ENCODE results near the gene LRRN1. TPM values are rescaled to one million over a fixed set of nuclear protein-coding genes. Genes with fewer than 3 reads are reported as not detected.

The LRRN1 gene
- polyA plus RNA-seq, 3 donors: 0.08 TPM; not detected in 2

DNA sequence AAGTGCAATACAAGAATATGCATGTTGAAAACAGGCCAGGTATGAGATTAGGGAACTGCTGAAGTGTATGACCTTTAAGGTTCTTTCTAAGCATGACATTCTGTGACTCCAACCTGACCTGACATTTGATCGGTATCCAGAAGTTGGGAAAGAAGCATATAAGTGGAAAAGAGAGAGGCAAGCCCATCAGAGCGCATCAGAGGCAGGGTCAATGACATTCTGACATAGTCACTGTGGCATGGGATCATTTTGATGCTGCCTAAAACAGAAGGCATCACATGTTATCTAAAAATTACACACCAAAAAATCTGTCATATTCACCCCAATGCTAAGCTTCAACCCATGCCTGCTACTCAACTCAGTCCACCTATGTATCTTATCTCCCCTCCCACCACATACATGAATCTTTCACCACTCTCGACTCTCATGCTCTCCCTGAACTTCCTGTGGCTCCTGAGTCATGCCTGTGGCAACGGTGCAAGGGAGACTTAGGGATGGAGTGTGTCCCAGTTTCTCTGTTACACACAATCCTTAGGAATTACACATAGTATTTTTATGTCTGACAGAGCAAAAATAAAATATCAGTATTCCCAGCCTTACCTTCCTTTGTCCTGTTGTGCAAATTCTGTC is 20.5 kb upstream of the LRRN1 start:
- Mint-ChIP-seq H3K27me3 (ENCODE audit: low read depth in 3 of 3) (peaks cover 0 to 3% (median 2%) of the 10 kb centered on the region in 3 donors), H3K4me3 (no peak overlapping the region), H3K4me1 (no peaks in the 10 kb centered on the region), H3K36me3 (no peaks in the 10 kb centered on the region), H3K27ac (no peak overlapping the region), H3K9me3 (peaks cover 8 to 18% (median 15%) of the 10 kb centered on the region in 7 donors)
- H2AFZ ChIP-seq (ENCODE audit: insufficient read depth, low read depth, low read length, poor library complexity, severe bottlenecking): no peak overlapping the region
- intact Hi-C loops (cut with micrococcal nuclease): no loop called here
- no peak overlapping the region for H3K9ac ChIP-seq (ENCODE audit: insufficient read depth, low read length, poor library complexity, severe bottlenecking)
- no peak for DNase-seq
- H3K4me3 ChIP-seq (replicated peaks in 1 of 3; ENCODE audit: low read depth in 2 of 3, low read length in 3 of 3): no peak overlapping the region
- no peak overlapping the region for H3K27ac ChIP-seq (ENCODE audit: low read depth in 1 of 2, low read length in 2 of 2)
- H4K20me1 ChIP-seq (ENCODE audit: insufficient read depth, low read length): no peaks in the 10 kb centered on the region
- peaks cover 4 to 10% of the 10 kb centered on the region in 2 donors for H3K9me3 ChIP-seq (replicated peaks in 1 of 2; ENCODE audit: control insufficient read depth in 1 of 2, insufficient read depth in 1 of 2, low read length in 2 of 2)
- no peaks in the 10 kb centered on the region for H3K4me1 ChIP-seq (ENCODE audit: control insufficient read depth in 1 of 2, insufficient read depth in 2 of 2, low read length in 2 of 2)
- H3K27me3 ChIP-seq (ENCODE audit: control insufficient read depth in 2 of 2, insufficient read depth in 2 of 2, low read length in 2 of 2): no peaks in the 10 kb centered on the region
- 40% methylated on average over 1 of the region's 4 CpGs for WGBS (ENCODE audit: insufficient coverage)
- H3K36me3 ChIP-seq (replicated peaks in 1 of 2; ENCODE audit: control insufficient read depth in 1 of 2, insufficient read depth in 2 of 2, low read length in 2 of 2): no peaks in the 10 kb centered on the region
- H3K79me2 ChIP-seq (ENCODE audit: insufficient read depth, low read length): no peaks in the 10 kb centered on the region
- TF ChIP-seq, protein P1, sequence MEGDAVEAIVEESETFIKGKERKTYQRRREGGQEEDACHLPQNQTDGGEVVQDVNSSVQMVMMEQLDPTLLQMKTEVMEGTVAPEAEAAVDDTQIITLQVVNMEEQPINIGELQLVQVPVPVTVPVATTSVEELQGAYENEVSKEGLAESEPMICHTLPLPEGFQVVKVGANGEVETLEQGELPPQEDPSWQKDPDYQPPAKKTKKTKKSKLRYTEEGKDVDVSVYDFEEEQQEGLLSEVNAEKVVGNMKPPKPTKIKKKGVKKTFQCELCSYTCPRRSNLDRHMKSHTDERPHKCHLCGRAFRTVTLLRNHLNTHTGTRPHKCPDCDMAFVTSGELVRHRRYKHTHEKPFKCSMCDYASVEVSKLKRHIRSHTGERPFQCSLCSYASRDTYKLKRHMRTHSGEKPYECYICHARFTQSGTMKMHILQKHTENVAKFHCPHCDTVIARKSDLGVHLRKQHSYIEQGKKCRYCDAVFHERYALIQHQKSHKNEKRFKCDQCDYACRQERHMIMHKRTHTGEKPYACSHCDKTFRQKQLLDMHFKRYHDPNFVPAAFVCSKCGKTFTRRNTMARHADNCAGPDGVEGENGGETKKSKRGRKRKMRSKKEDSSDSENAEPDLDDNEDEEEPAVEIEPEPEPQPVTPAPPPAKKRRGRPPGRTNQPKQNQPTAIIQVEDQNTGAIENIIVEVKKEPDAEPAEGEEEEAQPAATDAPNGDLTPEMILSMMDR (IDR thresholded peaks at IDR 0.05): no peak
- H3K4me2 ChIP-seq (replicated peaks; ENCODE audit: extremely low read depth, low read length, poor library complexity, severe bottlenecking): no peak overlapping the region

DNA sequence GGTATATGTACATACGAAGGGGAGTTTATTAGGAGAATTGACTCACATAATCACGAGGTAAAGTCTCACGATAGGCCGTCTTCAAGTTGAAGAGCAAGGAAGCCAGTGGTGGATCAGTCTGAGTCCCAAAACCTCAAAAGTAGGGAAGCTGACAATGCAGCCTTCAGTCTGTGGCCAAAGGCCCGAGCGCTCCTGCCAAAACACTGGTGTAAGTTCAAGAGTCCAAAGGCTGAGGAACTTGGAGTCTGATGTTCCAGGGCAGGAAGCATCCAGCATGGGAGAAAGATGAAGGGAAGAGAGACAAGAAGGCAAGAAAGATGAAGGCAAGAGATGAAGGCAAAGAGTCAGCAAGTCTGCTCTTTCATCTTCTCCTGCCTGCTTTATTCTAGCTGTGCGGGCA is 16.8 kb upstream of the LRRN1 start:
- Histone ChIP-seq H3K9ac (ENCODE audit: insufficient read depth, low read length, poor library complexity, severe bottlenecking) (no peak overlapping the region), H3K36me3 (replicated peaks in 1 of 2; ENCODE audit: control insufficient read depth in 1 of 2, insufficient read depth in 2 of 2, low read length in 2 of 2) (no peaks in the 10 kb centered on the region), H3K4me3 (replicated peaks in 1 of 3; ENCODE audit: low read depth in 2 of 3, low read length in 3 of 3) (no peak overlapping the region), H3K4me1 (ENCODE audit: control insufficient read depth in 1 of 2, insufficient read depth in 2 of 2, low read length in 2 of 2) (no peaks in the 10 kb centered on the region), H3K79me2 (ENCODE audit: insufficient read depth, low read length) (no peaks in the 10 kb centered on the region), H3K27ac (ENCODE audit: low read depth in 1 of 2, low read length in 2 of 2) (no peak overlapping the region), H3K4me2 (replicated peaks; ENCODE audit: extremely low read depth, low read length, poor library complexity, severe bottlenecking) (no peak overlapping the region), H3K9me3 (replicated peaks in 1 of 2; ENCODE audit: control insufficient read depth in 1 of 2, insufficient read depth in 1 of 2, low read length in 2 of 2) (peaks cover 0 to 6% of the 10 kb centered on the region in 2 donors), H2AFZ (ENCODE audit: insufficient read depth, low read depth, low read length, poor library complexity, severe bottlenecking) (no peak overlapping the region), H3K27me3 (ENCODE audit: control insufficient read depth in 2 of 2, insufficient read depth in 2 of 2, low read length in 2 of 2) (no peaks in the 10 kb centered on the region), H4K20me1 (ENCODE audit: insufficient read depth, low read length) (no peaks in the 10 kb centered on the region)
- Mint-ChIP-seq H3K9me3 (peaks cover 0 to 17% (median 2%) of the 10 kb centered on the region in 7 donors), H3K27ac (no peak overlapping the region), H3K36me3 (no peaks in the 10 kb centered on the region), H3K27me3 (ENCODE audit: low read depth in 3 of 3) (no peaks in the 10 kb centered on the region), H3K4me1 (no peaks in the 10 kb centered on the region), H3K4me3 (no peak overlapping the region)
- intact Hi-C loops (cut with micrococcal nuclease): no loop called here
- DNase-seq: no peak
- TF ChIP-seq, protein P1 (IDR thresholded peaks at IDR 0.05): no peak
- 97% methylated on average over 5 of the region's 7 CpGs for WGBS (ENCODE audit: insufficient coverage)
